Activated naive CD8-positive, alpha-beta T cell treated with anti-CD3 and anti-CD28 coated beads, Interleukin-2, amount 50 U/mL, for 16 hours (primary cell): Measurements from ENCODE around the gene PTGFRN.

ENCODE experiments used
- DNase-seq: peaks from one replicate; pipeline ENCODE4 v3.0.0-alpha.2; 2020; ENCODE audit warnings: low read depth, low spot score

The PTGFRN gene

DNA sequence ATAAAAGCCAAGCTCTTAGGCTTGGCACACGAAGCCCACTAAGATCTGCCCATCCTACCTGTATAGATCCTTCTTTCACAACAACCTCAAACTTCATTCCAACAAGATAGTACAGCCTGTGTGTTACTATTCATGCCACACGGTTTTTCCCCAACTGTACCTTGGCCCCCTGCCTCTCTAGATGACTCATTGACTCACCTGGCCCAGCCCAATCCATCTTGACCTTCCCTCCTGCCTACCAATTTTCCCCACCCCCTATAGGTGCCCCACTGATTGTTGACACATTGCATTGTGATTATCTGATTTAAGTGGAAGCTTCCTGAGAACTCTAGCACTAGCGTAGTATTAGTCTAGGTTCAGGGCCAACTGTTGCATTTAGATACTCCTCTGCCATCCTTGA is 89.9 kb downstream of the PTGFRN start:
- DNase-seq = no peak

GRCh38 chr1:117000142-117000541 is 90.4 kb downstream of the PTGFRN start:
- no peak for DNase-seq

DNA sequence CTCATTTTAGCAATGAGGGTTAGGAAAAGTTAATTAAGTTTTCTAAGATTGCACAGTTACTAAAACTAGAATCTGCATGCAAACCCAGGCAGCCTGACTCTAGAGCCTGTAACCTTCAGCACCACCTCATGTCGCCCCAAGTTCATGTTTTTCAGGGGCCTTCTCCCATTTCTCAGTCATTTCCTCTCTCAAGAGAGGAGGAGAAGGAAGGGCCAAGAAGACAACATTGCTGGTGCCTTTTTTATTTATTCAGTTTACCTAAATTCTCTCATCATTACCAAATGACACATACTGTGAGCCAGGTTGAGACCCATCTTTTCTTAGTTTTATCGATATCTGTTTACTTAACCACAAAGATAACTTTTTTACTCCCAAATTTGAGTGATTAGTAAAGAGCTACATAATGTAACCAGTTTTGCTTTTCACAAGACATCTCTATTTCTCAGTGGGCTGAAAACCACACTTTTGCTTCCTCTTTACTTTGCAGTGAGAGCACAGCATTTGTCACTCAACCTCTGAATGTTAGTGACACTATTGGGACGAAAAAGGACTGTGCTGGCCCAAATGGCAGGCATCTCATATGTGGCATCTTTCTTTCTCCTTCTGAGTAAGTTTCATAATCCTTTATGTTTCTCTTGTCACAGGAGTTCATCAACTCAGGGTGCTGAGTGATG is 91.7 kb downstream of the PTGFRN start, which contains the start of gene CD101:
Gene CD101 (plus strand): TSS at position 507 of the 674 bp plus-strand sequence. CDS start 58 bp downstream, at position 565.
- DNase-seq = no peak

DNA sequence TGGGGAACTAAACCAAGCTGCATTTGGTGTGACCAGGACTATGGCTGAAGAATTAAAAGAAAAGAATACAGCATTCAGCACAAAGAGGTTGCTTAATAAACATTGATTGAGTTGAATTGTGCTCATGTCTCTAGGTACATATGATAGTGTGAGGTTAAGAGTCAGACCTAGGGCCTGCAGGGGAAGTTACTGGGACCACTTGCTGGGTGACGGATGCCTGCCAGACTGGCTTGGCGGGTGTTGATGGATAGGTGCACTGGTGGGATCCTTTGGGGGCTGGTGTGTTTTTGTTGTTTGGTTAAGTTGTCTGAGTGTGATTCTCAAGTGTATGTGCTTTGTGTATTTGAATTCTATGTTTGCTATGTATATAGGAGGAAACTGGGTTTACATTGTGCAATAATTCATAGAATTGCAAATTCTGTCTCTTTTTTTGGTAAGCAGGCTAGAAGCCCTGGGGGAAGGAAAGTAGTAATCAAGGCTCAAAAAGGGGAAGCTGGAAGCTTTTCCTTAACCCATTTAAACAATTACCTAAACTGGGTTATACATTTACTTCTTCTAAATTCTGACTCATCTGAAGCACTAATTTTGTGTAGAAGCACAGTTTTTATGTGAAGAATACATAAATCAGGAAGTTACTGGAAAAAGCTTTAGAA is 93.6 kb downstream of the PTGFRN start:
- DNase-seq = no peak

DNA sequence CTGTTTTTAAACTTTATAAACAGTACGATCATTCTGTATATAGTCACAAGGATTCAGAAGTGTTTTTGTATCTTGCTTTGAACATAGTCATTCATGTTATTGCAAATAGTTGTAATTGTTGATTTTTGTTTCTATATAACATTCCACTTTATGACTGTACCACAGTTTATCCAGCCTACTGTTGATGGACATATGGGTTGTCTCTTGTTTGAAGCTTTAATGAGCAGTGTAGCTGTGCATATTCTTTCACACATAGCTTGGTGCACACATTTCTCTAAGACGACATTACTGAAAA is 98.0 kb downstream of the PTGFRN start:
- no peak for DNase-seq

DNA sequence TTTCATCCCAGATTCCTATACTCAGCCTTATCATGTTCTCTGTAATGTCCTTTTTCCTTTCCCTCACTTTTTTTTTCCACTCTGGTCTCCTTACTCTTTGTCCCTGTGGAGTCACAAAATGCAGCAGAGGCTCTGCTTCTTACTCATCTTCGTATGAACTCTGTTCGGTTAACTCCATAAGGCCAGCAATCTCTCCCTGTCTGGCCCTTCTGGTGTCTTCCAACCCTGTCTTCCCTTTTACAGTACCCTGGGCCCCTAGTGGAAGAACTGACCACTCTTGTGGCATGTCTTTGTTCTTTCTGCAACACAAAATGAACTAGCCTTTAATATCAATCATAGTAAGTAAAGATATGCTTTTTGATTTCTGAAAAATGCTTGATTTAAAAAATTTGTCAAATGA is 98.9 kb downstream of the PTGFRN start:
- DNase-seq = no peak

DNA sequence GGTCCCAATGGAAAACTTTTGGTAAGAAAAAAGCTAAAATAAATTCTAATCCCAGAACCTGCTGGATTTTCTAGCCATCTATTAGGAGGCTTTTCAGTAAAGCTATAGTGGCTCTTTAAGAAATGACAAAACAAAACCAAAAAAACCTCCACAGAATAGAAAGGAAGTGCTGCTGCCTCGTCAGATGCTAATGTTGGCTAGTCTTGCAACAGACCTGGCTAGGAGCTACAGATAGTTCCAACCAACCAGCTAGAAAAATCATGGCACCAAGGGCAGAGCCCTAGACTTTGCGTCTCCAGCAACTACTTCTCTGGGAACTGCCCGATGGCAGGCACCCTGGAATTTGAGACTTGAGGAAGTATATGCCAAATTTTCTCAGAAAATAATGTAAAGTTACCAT is 99.4 kb downstream of the PTGFRN start:
- no peak for DNase-seq

GRCh38 chr1:117010310-117010969 is 100.7 kb downstream of the PTGFRN start:
- no peak for DNase-seq

DNA sequence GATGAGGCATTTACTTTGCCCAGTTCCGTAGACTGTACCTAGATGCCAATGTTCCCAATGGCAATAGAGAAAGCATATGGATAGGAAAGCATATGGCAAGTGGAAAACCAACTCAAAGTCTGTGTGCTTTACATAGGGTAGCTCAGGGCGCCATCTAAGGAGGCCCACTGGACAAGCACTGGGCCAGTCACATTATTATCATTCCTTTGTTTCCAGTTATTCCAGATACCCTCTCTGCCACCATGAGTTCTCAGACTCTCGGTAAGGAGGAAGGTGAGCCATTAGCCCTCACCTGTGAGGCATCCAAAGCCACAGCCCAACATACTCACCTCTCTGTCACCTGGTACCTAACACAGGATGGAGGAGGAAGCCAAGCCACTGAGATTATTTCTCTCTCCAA is 101.6 kb downstream of the PTGFRN start:
- no peak for DNase-seq

- DNase-seq = no peak
These were observed 103.7 kb downstream of the PTGFRN start for GRCh38 chr1:117013309-117013858.

DNA sequence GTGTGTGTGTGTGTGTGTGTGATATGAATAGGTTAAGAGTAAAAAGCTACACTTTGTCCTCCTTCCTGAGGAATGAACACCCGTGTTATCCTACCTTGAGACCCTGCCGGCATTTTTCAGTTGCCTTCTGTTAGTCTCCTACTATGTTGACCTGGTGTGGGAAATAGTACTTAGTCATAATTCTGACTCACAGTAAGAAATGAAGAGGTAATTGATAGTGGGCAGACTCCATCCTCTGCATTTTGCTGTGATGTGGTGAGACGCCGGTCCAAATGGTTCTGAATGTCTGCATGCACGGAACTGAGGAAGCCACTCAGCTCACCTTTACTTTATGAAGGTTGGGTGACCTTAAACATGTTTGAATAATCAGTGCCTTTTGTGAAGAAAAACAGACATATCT is 104.5 kb downstream of the PTGFRN start:
- no peak for DNase-seq

DNA sequence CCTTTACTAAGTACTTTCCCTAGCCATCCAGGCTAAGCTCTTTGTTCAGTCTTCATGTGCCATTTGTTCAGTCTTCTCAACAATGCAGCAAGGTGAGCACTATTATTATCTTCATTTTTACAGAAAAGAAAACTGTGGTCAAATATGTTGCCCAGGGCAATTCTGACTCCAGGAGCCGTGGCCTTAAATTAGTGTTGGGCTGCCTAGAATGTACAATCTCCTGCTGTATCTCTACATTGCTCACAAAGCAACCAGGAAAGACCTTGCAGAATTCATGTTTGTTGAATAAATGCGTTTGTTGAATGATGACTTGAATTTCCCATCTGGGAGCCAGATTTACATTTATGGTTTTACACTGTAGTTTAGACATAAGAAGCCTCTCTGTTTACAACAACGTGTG is 106.0 kb downstream of the PTGFRN start:
- DNase-seq = no peak

GRCh38 chr1:117017062-117017461 is 107.3 kb downstream of the PTGFRN start:
- DNase-seq = no peak

GRCh38 chr1:117017648-117018047 is 107.9 kb downstream of the PTGFRN start:
- DNase-seq = no peak

- no peak for DNase-seq
These were observed 110.9 kb downstream of the PTGFRN start for GRCh38 chr1:117020526-117021156.

GRCh38 chr1:117022114-117022513 is 112.4 kb downstream of the PTGFRN start:
- no peak for DNase-seq

GRCh38 chr1:117025568-117025967 is 115.9 kb downstream of the PTGFRN start:
- DNase-seq = no peak

- no peak for DNase-seq
These were observed 116.6 kb downstream of the PTGFRN start for GRCh38 chr1:117026361-117026760.

- no peak for DNase-seq
These were observed 120.0 kb downstream of the PTGFRN start for GRCh38 chr1:117029685-117030084.

DNA sequence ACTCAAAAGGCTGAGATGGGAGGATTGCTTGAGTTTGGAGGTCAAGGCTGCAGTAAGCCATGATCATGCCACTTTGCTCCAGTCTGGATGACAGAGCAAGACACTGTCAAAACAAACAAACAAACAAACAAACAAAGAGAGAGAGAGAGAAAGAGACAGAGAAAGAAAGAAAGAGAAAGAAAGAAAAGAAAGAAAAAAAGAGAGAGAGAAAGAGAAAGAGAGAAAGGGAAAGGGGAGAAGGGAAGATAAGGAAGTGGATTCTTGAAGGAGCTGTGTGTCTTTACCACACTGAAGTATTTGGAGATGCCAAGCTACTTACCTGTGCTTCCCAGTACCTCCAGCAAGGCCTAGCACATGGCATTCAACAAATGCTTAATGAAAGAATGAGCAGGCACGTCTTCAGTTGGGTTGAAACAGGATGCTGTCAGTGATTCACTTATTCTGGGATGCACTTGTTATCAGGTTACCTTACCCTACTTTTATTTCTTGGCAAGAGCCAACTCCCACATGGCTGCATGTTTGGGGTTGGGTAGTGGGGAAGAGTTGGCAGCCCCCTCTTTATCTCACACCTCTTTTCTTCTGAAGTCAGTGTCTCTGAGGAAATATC is 120.7 kb downstream of the PTGFRN start:
- DNase-seq = no peak

GRCh38 chr1:117032266-117032665 is 122.5 kb downstream of the PTGFRN start:
- DNase-seq = no peak
